Panc1 (cell line): ENCODE measurements around the gene MMP10.

Source experiments
- POLR2AphosphoS5 ChIP-seq: IDR thresholded peaks from 2 replicates; pipeline ENCODE4 v1.6.1; 2012; ENCODE audit warnings: mild to moderate bottlenecking, low read depth, low read length, moderate library complexity
- SIN3A ChIP-seq: IDR thresholded peaks from 2 replicates; pipeline ENCODE4 v1.6.1; 2012; ENCODE audit warnings: low read depth, mild to moderate bottlenecking, low read length, moderate library complexity, borderline replicate concordance; ENCODE audit not compliant: insufficient read depth
- TF ChIP-seq, protein P1 (sequence below): fragments of 450-650 bp; IDR thresholded peaks from 2 replicates; pipeline ENCODE4 v1.5.1; 2017; ENCODE audit warnings: mild to moderate bottlenecking

DNA sequence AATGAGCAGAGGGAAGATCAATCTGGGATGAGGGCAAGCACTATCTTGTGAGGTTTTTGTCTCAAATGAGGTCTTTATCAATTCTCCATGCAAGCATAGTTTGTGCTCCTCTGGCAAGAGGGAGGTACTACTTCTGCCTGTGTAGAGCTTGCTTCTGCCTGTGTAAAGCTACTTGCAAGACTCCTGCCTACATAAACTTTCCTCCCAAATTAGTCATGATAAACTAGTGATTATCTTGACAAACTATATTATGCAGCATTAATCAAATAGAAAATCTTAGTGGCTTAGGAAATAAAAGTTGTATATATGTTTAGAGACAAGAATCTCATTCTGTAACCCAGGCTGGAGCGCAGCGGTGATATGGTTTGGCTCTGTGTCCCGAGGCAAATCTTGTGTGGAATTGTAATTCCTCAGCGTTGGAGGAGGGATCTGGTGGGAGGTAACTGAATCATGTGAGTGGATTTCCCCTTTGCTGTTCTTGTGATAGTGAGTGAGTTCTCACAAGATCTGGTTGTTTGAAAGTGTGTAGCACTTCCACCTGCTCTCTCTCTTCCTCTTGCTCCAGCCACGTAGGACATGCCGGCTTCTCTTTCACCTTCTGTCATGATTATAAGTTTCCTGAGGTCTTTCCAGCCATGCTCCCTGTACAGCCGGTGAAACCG is 8.0 kb upstream of the MMP10 start:
- TF ChIP-seq, protein P1, sequence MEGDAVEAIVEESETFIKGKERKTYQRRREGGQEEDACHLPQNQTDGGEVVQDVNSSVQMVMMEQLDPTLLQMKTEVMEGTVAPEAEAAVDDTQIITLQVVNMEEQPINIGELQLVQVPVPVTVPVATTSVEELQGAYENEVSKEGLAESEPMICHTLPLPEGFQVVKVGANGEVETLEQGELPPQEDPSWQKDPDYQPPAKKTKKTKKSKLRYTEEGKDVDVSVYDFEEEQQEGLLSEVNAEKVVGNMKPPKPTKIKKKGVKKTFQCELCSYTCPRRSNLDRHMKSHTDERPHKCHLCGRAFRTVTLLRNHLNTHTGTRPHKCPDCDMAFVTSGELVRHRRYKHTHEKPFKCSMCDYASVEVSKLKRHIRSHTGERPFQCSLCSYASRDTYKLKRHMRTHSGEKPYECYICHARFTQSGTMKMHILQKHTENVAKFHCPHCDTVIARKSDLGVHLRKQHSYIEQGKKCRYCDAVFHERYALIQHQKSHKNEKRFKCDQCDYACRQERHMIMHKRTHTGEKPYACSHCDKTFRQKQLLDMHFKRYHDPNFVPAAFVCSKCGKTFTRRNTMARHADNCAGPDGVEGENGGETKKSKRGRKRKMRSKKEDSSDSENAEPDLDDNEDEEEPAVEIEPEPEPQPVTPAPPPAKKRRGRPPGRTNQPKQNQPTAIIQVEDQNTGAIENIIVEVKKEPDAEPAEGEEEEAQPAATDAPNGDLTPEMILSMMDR: no peak
- TF ChIP-seq POLR2AphosphoS5 (no peak), SIN3A (no peak)
